NCI-H1105 (cell line): Measurements from ENCODE around the gene CNBP.

Experiments used
- DNase-seq: peaks from one replicate; lab custom pipeline; 2025; lab: John Stamatoyannopoulos, UW

CNBP gene

DNA sequence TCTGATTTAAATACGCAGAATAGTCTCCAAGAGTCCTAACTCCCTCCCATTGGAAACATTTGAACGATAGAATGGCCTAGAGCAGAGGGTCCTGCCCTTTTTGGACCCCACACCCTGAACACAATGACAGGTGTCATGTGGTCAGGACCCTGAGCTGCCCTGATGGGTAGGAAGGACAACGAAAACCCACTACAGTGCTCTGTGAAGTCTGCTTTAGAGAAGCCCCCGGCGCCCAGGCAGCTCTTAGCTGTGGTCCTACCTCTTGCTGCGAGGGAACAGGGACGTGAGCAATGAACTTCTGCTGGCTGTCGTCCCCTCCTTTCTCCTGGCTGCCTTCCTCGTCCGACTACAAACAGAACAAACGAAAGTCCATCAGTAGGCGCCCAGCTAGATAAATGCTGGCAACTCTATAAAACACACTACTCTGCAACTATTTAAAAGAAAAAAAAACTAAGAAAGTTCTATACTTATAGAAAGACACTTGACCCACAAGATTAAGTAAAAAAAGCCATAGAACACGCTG lies 53.3 kb downstream of the CNBP start:
- DNase-seq, result no peak

DNA sequence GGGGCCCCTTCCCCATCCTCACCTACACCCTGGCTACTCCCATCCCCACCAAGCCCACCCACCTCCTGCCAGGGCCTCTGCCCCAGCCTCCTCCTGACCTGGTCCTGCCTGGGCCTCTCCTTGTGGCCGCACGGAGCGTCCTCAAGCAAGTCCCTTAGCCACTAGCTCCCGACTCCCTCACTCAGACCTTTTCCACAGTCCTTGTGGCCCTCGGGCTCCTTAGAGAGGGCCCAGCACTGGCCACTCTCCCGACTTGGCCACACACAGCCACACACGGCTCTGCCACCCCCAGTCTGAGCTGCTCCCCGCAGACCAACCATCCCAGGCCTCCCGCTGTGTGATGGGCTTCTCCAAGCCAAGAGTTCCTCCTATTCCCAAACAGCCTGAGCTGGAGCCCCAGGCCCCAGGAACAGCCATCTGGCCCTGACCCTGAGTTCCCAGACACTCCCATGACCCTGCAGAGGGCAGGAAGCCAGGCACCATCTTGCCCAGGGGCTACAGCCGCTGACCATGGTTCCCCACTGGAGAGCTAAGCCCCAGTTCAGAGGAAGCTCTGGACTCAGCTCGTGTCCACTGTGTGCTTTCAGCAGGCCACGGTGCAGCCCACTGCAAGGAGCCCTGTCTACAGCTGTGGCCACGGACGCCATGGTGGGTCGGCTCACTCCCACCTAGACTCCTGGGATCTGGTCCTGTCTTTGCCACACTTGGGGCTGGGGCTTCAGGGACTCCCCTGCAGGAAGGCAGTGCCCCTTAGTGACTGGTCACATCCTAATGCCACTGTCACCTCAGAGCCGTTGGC lies 55.1 kb downstream of the CNBP start:
- DNase-seq, result no peak

DNA sequence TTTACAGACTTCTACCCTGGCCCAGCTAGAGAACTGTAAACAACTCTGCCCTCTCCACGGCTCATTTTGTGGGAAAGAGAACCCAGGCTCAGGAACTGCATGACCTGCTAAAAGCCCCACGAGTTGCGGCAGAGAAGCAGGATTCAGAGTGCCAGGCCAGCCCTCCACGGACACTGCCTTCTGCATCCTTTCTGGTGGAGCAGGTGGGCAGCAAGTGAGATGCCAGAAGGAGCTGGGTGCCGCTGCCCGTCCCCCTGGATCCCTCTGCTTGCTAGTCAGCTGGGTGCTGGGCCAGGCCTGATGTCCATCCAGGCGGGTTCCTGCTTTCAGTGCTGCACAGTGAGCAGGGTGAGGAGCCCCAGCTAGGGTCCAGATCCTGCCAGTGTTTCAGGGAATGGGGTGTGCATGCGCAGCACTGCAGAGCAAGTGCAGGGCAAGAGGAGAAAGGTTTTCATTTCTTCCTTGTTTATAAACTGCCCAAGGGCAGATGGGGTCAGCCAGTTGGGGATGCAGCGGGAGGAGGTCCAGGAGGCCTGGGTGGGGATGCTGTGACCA lies 56.9 kb downstream of the CNBP start:
- no peak for DNase-seq

DNA sequence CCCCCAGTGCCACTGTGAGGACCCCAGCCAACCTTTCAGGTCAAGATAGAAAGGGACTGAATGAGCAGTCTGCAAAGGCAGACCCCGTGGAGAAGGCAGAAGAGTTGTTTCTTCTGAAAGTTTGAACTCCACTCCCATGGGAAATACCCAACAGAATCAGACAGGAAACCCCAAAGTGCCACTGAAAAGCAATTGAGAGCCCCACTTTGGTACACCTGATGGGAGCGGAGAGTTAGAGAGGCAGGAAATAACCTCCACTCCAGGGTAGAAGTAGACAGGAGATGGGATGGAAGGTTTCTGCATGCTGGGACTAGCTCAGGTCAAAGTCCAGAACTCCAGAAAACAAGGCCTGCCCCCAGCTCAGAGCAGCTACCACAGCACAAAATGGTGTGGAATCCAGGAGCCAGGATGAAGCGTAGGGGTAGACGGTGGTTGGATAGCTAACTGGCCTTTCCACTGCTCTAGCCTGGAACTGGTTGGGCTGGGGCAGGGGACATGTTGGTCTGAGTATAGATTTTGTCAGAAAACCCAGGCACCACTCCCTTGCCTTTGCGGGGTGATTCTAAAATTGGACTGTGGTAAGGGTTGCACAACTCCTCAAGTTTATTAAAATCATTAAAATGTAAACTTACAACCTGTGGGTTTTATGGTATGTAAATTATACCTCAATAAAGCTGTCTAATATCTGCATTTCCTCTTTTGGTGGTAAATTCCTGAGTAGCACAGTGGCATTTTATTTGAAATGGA lies 60.2 kb downstream of the CNBP start:
- no peak for DNase-seq

DNA sequence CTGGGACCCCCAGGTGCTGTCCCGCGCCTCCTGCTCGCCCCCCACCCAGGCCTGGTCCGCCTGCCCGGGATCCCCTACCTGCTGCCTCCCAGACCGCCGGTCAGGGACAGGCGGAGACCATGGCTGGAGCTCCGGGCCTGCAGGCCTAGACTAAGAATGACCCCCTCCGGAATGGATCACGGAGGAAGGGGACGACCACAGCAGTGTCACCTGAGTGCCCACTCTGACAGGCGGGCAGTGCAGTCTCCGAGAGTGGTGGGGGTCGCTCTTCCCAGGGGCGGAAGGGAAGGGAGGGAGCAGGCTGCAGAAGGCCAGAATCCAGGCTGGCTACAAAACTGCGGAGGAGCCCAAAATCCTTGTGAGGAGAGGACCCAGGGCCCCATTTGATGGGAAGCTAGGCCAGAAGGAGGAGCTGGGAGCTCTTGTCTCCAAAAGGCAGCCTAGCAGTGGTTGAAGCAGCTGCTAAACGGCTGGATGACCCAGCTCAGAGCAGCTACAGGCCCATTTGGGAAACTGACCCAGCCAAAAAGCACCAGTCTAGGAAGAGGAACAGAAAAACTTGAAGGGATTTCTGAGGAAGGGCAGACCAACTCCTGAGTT lies 61.2 kb downstream of the CNBP start:
- no peak for DNase-seq

DNA sequence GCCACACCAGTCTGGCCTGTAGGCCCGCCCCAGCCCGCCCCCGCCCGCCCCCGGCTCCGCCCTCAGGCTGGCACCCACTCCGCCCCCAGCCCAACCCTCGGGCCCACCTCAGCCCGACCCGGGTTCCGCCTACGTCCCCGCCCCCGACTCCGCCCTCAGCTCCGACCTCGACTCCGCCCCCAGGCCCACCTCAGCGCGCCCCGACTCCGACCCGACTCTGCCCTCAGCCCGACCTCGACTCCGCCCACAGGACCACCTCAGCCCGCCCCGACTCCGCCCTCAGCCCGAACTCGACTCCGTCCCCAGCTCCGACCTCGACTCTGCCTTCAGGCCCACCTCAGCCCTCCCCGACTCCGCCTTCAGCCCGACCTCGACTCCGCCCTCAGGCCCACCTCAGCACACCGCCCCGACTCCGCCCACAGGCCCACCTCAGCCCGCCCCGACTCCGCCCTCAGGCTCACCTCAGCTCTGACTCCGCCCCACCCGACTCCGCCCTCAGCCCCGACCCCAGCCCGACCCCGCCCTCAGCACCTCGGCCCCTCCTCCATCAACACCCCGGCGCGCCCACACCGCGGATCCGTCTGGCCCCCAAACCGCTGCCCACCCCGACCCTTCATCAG lies 61.8 kb downstream of the CNBP start, which contains the start of gene RAB43:
Gene RAB43 (minus strand): TSS at position 13 of the 620 bp plus-strand sequence. CDS start 315 bp downstream, outside the sequence.
- DNase-seq, result peak; percentile 98

DNA sequence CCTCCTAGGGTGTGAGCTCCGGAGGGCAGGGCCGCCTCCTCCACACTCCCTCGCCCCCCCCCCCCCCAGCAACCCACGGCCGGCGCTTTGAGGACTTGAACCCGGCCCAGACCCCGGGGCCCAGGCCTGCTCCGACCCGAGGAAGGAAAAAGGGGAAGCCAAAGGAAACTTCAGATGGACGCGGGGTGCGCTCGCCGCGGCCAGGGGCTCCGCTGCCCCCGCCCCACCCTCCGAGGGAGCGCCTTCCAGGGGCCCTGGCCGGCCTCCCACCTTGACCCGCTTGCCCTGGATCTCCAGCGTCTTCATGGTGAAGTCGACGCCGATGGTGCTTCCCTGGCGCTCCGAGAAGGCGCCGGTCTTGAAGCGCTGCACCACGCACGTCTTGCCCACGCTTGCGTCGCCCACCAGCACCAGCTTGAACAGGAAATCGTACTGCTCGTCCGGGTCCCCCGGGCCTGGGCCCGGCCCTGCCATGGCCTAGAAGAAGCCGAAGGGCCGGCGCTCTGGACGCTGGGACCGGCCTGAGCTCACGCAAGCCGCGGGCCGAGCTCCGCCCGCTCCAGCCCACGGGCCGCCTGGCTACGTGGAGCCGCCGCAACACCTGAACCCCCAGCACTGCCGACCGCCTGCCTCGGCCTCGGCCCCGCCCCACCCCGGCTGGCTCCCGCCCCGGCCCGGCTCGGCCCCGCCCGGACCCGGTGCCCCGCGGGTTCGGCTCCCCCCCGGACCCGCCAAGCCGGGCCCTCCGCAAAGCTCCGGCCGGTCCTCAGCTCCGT lies 62.5 kb downstream of the CNBP start:
- DNase-seq, result no peak

DNA sequence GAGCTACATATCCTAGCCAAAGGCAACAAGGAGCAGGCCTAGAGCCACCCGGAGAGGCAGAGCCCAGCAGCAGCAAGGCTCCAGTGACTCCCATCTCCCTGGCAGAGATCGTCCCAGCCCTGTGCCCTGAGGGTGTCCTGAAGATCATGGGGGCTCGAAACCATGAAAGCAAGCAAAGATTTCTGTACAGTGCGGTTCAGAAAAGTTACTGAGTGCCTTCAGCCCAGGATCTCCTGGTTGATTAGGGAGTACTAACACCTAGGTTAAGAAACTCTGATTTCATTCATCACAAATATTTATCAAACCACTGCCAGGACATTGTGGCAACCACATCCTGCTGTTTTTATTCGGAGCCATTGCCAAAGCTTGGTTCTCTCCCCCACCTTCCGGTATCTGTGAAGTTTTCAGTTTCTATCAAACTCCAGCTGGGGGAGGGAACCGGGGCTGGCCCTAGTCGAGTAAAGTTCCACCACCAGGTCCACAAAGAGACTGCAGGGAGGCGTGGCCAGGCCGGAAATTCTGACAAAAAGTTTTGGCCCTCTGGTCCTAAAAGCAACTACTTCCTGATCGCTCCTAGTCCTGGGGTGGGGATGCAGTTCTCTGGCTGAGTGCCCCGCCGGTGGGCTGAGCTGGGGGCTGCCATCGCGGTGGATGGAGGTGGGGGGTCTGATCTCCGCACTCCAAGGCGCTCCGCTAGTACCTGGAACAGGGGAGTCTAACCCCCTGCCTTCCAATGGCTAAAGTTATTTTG lies 63.3 kb downstream of the CNBP start:
- DNase-seq, result no peak

DNA sequence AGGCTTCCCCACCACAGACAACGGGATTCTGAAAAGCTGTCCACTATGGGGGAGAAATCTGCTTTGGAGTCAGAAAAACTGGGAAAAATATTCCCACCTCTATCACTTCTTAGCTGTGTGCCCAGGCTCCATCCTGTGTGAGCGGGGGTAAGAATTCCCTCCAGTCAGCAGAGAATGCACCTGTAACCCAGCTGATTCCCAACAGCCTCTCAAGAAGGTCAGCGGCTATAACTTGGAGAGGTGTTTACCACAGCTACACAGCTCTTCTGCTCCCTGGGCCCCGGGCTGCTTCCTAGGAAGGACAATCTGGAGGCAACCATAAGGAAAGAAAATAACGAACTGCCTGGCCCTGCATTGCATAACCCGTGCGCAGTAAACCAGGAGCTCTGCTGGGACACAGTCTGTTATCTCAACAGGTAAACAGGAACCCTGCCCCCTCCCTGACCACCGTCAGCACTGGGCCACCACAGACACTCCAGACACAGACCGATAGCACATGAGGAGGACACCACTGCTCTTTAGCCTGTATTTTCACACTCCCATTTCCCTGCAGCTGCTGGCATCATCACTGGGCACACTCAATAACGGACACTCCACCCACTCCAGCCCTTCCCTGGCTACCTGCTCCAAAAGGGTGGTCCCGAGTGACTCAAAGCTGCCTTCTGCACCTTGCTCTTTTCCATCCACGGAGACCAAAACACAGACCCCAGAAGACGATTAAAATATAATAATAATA lies 64.2 kb downstream of the CNBP start:
- no peak for DNase-seq

DNA sequence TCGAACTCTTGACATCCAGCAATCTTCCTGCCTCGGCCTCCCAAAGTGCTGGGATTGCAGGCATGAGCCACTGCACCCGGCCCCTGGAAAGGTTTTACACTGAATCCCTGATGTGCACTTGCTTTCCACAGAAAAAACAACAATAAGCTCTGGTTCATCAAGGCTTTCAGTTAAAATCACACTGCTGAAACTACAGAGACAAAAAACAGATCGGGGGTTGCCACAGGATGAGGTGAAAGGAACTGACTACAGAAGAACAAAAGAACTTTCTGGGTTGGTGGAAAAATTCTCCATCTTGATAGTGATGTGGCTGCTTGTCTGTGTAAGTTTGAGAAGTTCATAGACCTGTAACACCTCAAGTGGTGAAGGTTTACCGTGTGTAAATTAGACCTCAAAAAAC lies 65.0 kb downstream of the CNBP start:
- DNase-seq, result no peak
